Caco-2 (cell line): ENCODE results near the gene DCUN1D1. TPM values are rescaled to one million over a fixed set of nuclear protein-coding genes. Genes with fewer than 3 reads are reported as not detected.

Experiments used
- BruUV-seq: library from RNA; stranded (reverse); fragments of 400-500 nt; replicated peaks from 2 replicates; lab custom pipeline; 2021; lab: Mats Ljungman, UMichigan
- CTCF ChIA-PET: fragments of 300-600 bp; sonication (Branson Sonifier 250); formaldehyde crosslinking; loops from one replicate; lab custom pipeline; 2022; ENCODE audit warnings: antibody characterized with exemption; lab: Charles Lee
- POLR2A ChIA-PET: fragments of 300-600 bp; sonication (Branson Sonifier 250); formaldehyde crosslinking; loops from one replicate; lab custom pipeline; 2022; ENCODE audit warnings: antibody characterized with exemption; lab: Charles Lee
- DNase-seq, 2 experiments: peaks; one replicate each; pipeline versions ENCODE4 v3.0.0 to v3.0.0-alpha.2; 2020 to 2022
- H3K27me3 ChIP-seq: replicated peaks from 2 replicates; pipeline ENCODE4 v1.6.0; 2011; ENCODE audit warnings: low read length; ENCODE audit not compliant: control insufficient read depth, insufficient read depth
- H3K36me3 ChIP-seq: 2 replicates; pipeline ENCODE4 v1.5.1; 2011; ENCODE audit warnings: low read length; ENCODE audit not compliant: control insufficient read depth, insufficient read depth
- H3K4me1 ChIP-seq: fragments of 250-450 bp; sonication (Bioruptor Pico); 2 replicates; pipeline ENCODE4 v1.5.1; 2020; ENCODE audit warnings: mild to moderate bottlenecking
- H3K4me3 ChIP-seq: 2 replicates; pipeline ENCODE4 v1.5.1; 2011; ENCODE audit warnings: low read depth, mild to moderate bottlenecking, control low read depth, low read length
- H3K9me3 ChIP-seq: fragments of 250-450 bp; sonication (Bioruptor Pico); 2 replicates; pipeline ENCODE4 v1.5.1; 2020; ENCODE audit warnings: mild to moderate bottlenecking, moderate library complexity
- H3K27ac Mint-ChIP-seq: one replicate; pipeline ENCODE4 v1.8.0; 2022; ENCODE audit warnings: mixed read lengths; ENCODE audit not compliant: unreplicated experiment
- H3K27me3 Mint-ChIP-seq: one replicate; pipeline ENCODE4 v1.8.0; 2022; ENCODE audit warnings: mixed read lengths; ENCODE audit not compliant: insufficient read depth, unreplicated experiment
- H3K36me3 Mint-ChIP-seq: one replicate; pipeline ENCODE4 v1.8.0; 2022; ENCODE audit warnings: mild to moderate bottlenecking, mixed read lengths; ENCODE audit not compliant: insufficient read depth, unreplicated experiment
- H3K4me1 Mint-ChIP-seq: one replicate; pipeline ENCODE4 v1.8.0; 2022; ENCODE audit warnings: low read depth, mixed read lengths; ENCODE audit not compliant: unreplicated experiment
- H3K4me3 Mint-ChIP-seq: one replicate; pipeline ENCODE4 v1.8.0; 2022; ENCODE audit warnings: mild to moderate bottlenecking, moderate library complexity, mixed read lengths; ENCODE audit not compliant: unreplicated experiment
- H3K9me3 Mint-ChIP-seq: one replicate; pipeline ENCODE4 v1.8.0; 2022; ENCODE audit warnings: mixed read lengths; ENCODE audit not compliant: unreplicated experiment
- intact Hi-C: fragments of 100-400 bp; cut with micrococcal nuclease; formaldehyde crosslinking; loops from one replicate; pipeline ENCODE4 v1.10.0; 2022; ENCODE audit not compliant: unreplicated experiment
- total RNA-seq: library from RNA; stranded (reverse); gene quantifications from 2 replicates; pipeline ENCODE4 v1.2.3, GENCODE V29; 2022
- TF ChIP-seq, protein P1 (sequence below), 2 experiments: fragments of 200-600 bp in 1 of 2; IDR thresholded peaks; 1 replicate in 1 of 2; 2 replicates in 1 of 2; pipeline versions ENCODE4 v1.5.1 to v1.8.0; 2011 to 2022; ENCODE audit warnings: antibody characterized with exemption in 1 of 2, control low read depth in 1 of 2, inconsistent platforms in 1 of 2, low read depth in 1 of 2, low read length in 1 of 2, mild to moderate bottlenecking in 1 of 2, moderate library complexity in 1 of 2; ENCODE audit not compliant: insufficient read depth in 1 of 2, severe bottlenecking in 1 of 2, unreplicated experiment in 1 of 2

Gene DCUN1D1
- total RNA-seq, 1 experiment from 2014 or later = 51.2 TPM

DNA sequence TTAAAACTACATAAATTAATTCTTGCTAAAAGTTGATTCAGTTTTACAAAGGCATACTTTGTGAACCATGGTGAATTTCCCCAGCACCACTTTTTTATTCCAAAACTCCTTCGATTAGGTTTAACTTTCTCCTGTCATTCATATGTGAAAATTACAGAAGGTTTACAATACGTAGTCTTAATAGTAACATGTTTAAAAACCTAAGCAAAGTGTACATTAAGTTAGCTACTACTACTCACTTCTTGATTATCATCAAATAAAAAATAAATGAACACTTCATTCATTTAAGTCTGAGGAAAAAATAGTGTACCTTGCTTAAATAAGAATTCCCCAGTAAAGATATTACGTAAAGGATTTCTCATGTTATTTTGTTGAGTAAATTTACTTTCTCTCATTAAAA is 38.6 kb downstream of the DCUN1D1 start:
- CTCF ChIA-PET = no interaction called here
- H3K4me3 ChIP-seq = no peak overlapping the region
- no TSS peak for BruUV-seq

DNA sequence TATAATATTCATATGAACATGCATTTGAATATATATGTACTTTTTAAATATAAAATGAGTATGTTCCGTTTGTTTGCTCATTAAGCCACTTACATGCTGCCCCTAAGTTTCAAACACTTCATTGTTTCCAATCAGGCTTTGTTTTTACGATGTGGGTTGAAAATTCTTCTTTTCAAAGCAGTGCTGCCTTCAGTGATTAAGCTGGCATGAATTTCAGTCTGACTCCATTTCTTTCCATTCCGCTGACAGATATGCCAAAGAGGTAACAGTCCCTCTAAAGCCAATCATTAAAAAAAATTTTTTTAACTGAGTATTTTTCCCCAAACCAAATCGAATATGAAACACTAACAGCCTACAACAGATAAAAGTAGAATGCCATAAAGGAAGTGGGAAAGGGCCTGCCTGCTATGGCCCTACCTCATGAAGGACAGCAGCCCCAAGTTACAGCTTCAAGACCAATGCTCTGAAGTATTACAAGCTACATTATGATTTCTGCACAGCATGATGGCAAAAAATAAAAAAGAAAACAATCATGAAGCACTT is 40.0 kb downstream of the DCUN1D1 start:
- Mint-ChIP-seq H3K4me1 (no peaks in the 10 kb centered on the region), H3K27ac (no peak overlapping the region), H3K27me3 (no peaks in the 10 kb centered on the region), H3K36me3 (peaks cover 11% of the 10 kb centered on the region), H3K9me3 (no peaks in the 10 kb centered on the region), H3K4me3 (no peak overlapping the region)
- Histone ChIP-seq H3K36me3 (no peaks in the 10 kb centered on the region), H3K27me3 (no peaks in the 10 kb centered on the region), H3K9me3 (no peaks in the 10 kb centered on the region), H3K4me3 (no peak overlapping the region), H3K4me1 (no peaks in the 10 kb centered on the region)
- no TSS peak for BruUV-seq
- TF ChIP-seq, protein P1, sequence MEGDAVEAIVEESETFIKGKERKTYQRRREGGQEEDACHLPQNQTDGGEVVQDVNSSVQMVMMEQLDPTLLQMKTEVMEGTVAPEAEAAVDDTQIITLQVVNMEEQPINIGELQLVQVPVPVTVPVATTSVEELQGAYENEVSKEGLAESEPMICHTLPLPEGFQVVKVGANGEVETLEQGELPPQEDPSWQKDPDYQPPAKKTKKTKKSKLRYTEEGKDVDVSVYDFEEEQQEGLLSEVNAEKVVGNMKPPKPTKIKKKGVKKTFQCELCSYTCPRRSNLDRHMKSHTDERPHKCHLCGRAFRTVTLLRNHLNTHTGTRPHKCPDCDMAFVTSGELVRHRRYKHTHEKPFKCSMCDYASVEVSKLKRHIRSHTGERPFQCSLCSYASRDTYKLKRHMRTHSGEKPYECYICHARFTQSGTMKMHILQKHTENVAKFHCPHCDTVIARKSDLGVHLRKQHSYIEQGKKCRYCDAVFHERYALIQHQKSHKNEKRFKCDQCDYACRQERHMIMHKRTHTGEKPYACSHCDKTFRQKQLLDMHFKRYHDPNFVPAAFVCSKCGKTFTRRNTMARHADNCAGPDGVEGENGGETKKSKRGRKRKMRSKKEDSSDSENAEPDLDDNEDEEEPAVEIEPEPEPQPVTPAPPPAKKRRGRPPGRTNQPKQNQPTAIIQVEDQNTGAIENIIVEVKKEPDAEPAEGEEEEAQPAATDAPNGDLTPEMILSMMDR (IDR thresholded peaks at IDR 0.05; ENCODE audit: insufficient read depth in 1 of 2, low read depth in 1 of 2, low read length in 1 of 2, severe bottlenecking in 1 of 2, unreplicated experiment in 1 of 2) = no peak
- ChIA-PET CTCF (no interaction called here), POLR2A (no interaction called here)
- no peak for DNase-seq
- intact Hi-C loops = no loop called here

More for the DNA sequence above, 38.6 kb downstream of the DCUN1D1 start:
- no peaks in the 10 kb centered on the region; the same call in 1 of the 2 replicates for H3K36me3 ChIP-seq
- H3K4me1 ChIP-seq = no peaks in the 10 kb centered on the region
- no peaks in the 10 kb centered on the region for H3K4me1 Mint-ChIP-seq
- H3K36me3 Mint-ChIP-seq = peaks cover 19% of the 10 kb centered on the region
- H3K4me3 Mint-ChIP-seq = no peak overlapping the region
- no peaks in the 10 kb centered on the region for H3K9me3 ChIP-seq
- intact Hi-C loops = no loop called here
- POLR2A ChIA-PET = no interaction called here
- H3K27me3 ChIP-seq = no peaks in the 10 kb centered on the region
- no peak overlapping the region for H3K27ac Mint-ChIP-seq
- TF ChIP-seq, protein P1 (IDR thresholded peaks at IDR 0.05; ENCODE audit: insufficient read depth in 1 of 2, low read depth in 1 of 2, low read length in 1 of 2, severe bottlenecking in 1 of 2, unreplicated experiment in 1 of 2) = no peak
- H3K27me3 Mint-ChIP-seq = no peaks in the 10 kb centered on the region
- H3K9me3 Mint-ChIP-seq = no peaks in the 10 kb centered on the region
- no peak for DNase-seq

DNA sequence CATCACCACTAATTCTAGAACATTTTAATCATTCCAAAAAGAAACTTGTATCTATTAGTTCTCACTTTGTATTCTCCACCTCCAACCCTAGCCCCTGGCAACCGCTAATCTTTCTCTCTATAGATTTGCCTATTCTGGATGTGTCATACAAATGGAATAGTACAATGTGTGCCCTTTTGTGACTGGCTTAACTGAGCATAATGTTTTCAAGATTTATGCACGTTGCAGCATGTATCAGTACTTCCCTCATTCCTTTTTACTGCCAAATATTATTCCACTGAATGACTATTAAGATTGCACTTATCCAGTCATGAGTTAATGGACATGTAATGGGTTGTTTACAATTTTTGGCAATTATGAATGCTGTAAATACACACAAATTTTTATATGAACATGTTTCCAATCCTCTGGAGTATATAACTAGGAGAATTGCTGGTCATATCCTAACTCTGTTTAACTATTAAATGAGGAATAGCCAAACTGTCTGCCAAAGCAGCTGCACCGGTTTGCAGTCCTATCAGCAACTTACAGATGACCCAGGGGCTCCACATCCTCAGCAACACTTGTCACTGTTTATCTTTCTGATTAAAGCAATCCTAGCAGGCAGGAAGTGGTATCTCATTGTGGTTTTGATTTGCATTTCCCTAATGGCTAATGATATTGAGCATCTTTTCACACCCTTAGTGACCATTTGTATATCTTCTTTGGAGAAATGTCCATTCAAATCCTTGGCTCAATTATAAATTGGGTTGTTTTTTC is 42.9 kb downstream of the DCUN1D1 start:
- Histone ChIP-seq H3K9me3 (peaks cover 5% of the 10 kb centered on the region; the same call in 1 of the 2 replicates), H3K36me3 (no peaks in the 10 kb centered on the region), H3K27me3 (no peaks in the 10 kb centered on the region), H3K4me1 (no peaks in the 10 kb centered on the region), H3K4me3 (no peak overlapping the region)
- BruUV-seq = no TSS peak
- ChIA-PET POLR2A (no interaction called here), CTCF (no interaction called here)
- Mint-ChIP-seq H3K36me3 (no peaks in the 10 kb centered on the region), H3K4me3 (no peak overlapping the region), H3K27me3 (no peaks in the 10 kb centered on the region), H3K4me1 (no peaks in the 10 kb centered on the region), H3K9me3 (no peaks in the 10 kb centered on the region), H3K27ac (no peak overlapping the region)
- intact Hi-C loops = no loop called here
- TF ChIP-seq, protein P1 (IDR thresholded peaks at IDR 0.05; ENCODE audit: insufficient read depth in 1 of 2, low read depth in 1 of 2, low read length in 1 of 2, severe bottlenecking in 1 of 2, unreplicated experiment in 1 of 2) = no peak
- DNase-seq = no peak
